ENCODE data around the gene THBS3. TPM values are rescaled to one million over a fixed set of nuclear protein-coding genes. Genes with fewer than 3 reads are reported as not detected.

Gene THBS3
- polyA plus RNA-seq, 1 donor from 2014 or later, result 99.6 TPM

DNA sequence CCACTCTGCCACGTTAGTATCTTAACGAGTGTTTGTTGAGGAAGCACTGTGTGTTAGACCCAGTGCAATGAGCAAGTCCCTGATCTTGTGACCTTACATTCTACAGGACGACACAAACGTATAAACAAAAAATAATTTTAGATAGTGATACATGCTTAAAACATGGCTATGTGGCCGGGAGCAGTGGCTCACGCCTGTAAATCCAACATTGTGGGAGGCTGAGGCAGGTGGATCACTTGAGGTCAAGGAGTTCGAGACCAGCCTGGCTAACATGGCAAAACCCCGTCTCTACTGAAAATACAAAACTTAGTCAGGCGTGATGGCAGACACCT, 20.4 kb upstream of the THBS3 start:
- H3K9ac ChIP-seq (ENCODE audit: low read length), result peak overlapping the region; percentile 88
- H3K4me3 ChIP-seq (ENCODE audit: low read length), result peak overlapping the region; percentile 92
- H3K36me3 ChIP-seq (ENCODE audit: insufficient read depth, low read length), result no peaks in the 10 kb centered on the region
- peaks cover 6% of the 10 kb centered on the region for H3F3A ChIP-seq (ENCODE audit: insufficient read depth, low read length, poor library complexity, severe bottlenecking)
- no peak for TF ChIP-seq EZH2 (IDR thresholded peaks at IDR 0.05; ENCODE audit: borderline replicate concordance, insufficient read depth, low read length, poor library complexity, severe bottlenecking)
- TF ChIP-seq, protein P1, sequence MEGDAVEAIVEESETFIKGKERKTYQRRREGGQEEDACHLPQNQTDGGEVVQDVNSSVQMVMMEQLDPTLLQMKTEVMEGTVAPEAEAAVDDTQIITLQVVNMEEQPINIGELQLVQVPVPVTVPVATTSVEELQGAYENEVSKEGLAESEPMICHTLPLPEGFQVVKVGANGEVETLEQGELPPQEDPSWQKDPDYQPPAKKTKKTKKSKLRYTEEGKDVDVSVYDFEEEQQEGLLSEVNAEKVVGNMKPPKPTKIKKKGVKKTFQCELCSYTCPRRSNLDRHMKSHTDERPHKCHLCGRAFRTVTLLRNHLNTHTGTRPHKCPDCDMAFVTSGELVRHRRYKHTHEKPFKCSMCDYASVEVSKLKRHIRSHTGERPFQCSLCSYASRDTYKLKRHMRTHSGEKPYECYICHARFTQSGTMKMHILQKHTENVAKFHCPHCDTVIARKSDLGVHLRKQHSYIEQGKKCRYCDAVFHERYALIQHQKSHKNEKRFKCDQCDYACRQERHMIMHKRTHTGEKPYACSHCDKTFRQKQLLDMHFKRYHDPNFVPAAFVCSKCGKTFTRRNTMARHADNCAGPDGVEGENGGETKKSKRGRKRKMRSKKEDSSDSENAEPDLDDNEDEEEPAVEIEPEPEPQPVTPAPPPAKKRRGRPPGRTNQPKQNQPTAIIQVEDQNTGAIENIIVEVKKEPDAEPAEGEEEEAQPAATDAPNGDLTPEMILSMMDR (IDR thresholded peaks at IDR 0.05; ENCODE audit: poor library complexity, severe bottlenecking), result peak; percentile 2
- TF ChIP-seq POLR2AphosphoS5 (IDR thresholded peaks at IDR 0.05), result no peak
- TF ChIP-seq, protein P2, sequence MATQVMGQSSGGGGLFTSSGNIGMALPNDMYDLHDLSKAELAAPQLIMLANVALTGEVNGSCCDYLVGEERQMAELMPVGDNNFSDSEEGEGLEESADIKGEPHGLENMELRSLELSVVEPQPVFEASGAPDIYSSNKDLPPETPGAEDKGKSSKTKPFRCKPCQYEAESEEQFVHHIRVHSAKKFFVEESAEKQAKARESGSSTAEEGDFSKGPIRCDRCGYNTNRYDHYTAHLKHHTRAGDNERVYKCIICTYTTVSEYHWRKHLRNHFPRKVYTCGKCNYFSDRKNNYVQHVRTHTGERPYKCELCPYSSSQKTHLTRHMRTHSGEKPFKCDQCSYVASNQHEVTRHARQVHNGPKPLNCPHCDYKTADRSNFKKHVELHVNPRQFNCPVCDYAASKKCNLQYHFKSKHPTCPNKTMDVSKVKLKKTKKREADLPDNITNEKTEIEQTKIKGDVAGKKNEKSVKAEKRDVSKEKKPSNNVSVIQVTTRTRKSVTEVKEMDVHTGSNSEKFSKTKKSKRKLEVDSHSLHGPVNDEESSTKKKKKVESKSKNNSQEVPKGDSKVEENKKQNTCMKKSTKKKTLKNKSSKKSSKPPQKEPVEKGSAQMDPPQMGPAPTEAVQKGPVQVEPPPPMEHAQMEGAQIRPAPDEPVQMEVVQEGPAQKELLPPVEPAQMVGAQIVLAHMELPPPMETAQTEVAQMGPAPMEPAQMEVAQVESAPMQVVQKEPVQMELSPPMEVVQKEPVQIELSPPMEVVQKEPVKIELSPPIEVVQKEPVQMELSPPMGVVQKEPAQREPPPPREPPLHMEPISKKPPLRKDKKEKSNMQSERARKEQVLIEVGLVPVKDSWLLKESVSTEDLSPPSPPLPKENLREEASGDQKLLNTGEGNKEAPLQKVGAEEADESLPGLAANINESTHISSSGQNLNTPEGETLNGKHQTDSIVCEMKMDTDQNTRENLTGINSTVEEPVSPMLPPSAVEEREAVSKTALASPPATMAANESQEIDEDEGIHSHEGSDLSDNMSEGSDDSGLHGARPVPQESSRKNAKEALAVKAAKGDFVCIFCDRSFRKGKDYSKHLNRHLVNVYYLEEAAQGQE (IDR thresholded peaks at IDR 0.05; ENCODE audit: borderline replicate concordance), result no peak
- no peak for TF ChIP-seq TAF1 (IDR thresholded peaks at IDR 0.05; ENCODE audit: low read depth)
- TF ChIP-seq RAD21 (conservative IDR thresholded peaks at IDR 0.05), result no peak
- no peak for TF ChIP-seq EP300 (conservative IDR thresholded peaks at IDR 0.05; ENCODE audit: poor library complexity, severe bottlenecking)
- TF ChIP-seq MXI1 (conservative IDR thresholded peaks at IDR 0.05; ENCODE audit: poor library complexity, severe bottlenecking), result no peak
- peak overlapping the region; percentile 74 for H3K4me2 ChIP-seq (ENCODE audit: low read length)
- no peaks in the 10 kb centered on the region for H3K27me3 ChIP-seq (ENCODE audit: insufficient read depth, low read depth, low read length)
- H3K79me2 ChIP-seq (replicated peaks; ENCODE audit: insufficient read depth, low read length), result peaks cover 11% of the 10 kb centered on the region
- no peaks in the 10 kb centered on the region for H3K9me2 ChIP-seq (ENCODE audit: insufficient read depth, low read length)
- peak overlapping the region; percentile 95 for H2AFZ ChIP-seq (ENCODE audit: low read depth, low read length)
- no peaks in the 10 kb centered on the region for H3K9me3 ChIP-seq (ENCODE audit: low read length)
- H3K27ac ChIP-seq (ENCODE audit: low read length), result peak overlapping the region; percentile 97
- H4K20me1 ChIP-seq (ENCODE audit: insufficient read depth), result no peaks in the 10 kb centered on the region

DNA sequence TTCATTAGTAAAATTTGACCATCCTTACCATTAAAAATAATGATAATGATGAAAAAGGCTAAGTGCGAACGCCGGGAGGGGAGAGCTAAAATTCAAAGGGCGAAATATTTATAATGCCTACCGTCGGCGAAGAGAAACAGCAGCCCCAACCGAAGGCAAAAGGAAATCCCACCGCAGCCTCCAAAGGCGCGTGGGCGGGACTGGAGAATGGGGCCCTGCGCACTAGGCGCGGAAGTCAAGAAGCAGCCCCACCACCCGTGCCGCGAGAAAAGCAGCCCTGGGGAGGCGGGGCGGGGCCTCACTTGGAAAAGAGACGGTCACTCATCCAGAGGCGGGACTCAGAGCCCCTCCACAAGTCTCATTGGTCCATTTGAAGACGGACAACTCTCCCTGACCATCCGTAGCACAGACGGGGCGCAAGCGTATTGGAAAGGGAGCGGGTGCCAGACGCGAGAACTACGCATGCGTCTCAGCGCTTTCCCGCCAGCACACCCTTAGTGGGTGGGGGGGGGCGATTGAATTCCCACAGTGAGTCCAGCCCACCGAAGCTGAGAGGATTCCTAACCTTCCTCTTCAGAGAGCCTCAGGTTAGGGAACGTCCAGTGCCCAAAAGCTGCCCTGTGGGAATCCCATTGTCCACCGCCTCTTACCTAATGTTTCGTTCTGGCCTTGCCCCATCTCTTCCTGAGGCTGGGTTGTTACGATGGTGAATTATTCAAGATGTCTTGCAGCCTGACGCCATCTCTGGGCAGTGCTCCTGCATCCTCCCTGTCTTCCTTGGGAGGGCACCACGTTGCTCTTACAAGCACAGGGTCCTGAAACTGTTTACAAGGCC, 19.8 kb upstream of the THBS3 start:
- H4K20me1 ChIP-seq (ENCODE audit: insufficient read depth), result no peaks in the 10 kb centered on the region
- peak overlapping the region; percentile 92 for H3K4me3 ChIP-seq (ENCODE audit: low read length)
- no peaks in the 10 kb centered on the region for H3K27me3 ChIP-seq (ENCODE audit: insufficient read depth, low read depth, low read length)
- H3K4me2 ChIP-seq (ENCODE audit: low read length), result peak overlapping the region; percentile 83
- H3K79me2 ChIP-seq (replicated peaks; ENCODE audit: insufficient read depth, low read length), result peaks cover 11% of the 10 kb centered on the region
- peak; percentile 83 for TF ChIP-seq POLR2AphosphoS5 (IDR thresholded peaks at IDR 0.05)
- TF ChIP-seq TAF1 (IDR thresholded peaks at IDR 0.05; ENCODE audit: low read depth), result peak; percentile 98
- peak; percentile 42 for TF ChIP-seq RAD21 (conservative IDR thresholded peaks at IDR 0.05)
- TF ChIP-seq MXI1 (conservative IDR thresholded peaks at IDR 0.05; ENCODE audit: poor library complexity, severe bottlenecking), result peak; percentile 83
- TF ChIP-seq EP300 (conservative IDR thresholded peaks at IDR 0.05; ENCODE audit: poor library complexity, severe bottlenecking), result peak; percentile 34
- TF ChIP-seq, protein P1 (IDR thresholded peaks at IDR 0.05; ENCODE audit: poor library complexity, severe bottlenecking), result peak; percentile 67
- no peak for TF ChIP-seq EZH2 (IDR thresholded peaks at IDR 0.05; ENCODE audit: borderline replicate concordance, insufficient read depth, low read length, poor library complexity, severe bottlenecking)
- TF ChIP-seq SMC3 (conservative IDR thresholded peaks at IDR 0.05; ENCODE audit: poor library complexity), result peak; percentile 46
- TF ChIP-seq, protein P2 (IDR thresholded peaks at IDR 0.05; ENCODE audit: borderline replicate concordance), result peak; percentile 90
- peak overlapping the region; percentile 97 for H3K27ac ChIP-seq (ENCODE audit: low read length)
- peaks cover 6% of the 10 kb centered on the region for H3F3A ChIP-seq (ENCODE audit: insufficient read depth, low read length, poor library complexity, severe bottlenecking)
- H3K9me3 ChIP-seq (ENCODE audit: low read length), result no peaks in the 10 kb centered on the region
- H3K9me2 ChIP-seq (ENCODE audit: insufficient read depth, low read length), result no peaks in the 10 kb centered on the region
- H3K9ac ChIP-seq (ENCODE audit: low read length), result peak overlapping the region; percentile 88
- no peaks in the 10 kb centered on the region for H3K36me3 ChIP-seq (ENCODE audit: insufficient read depth, low read length)
- peak overlapping the region; percentile 95 for H2AFZ ChIP-seq (ENCODE audit: low read depth, low read length)

All from neural cell (in vitro differentiated cells).